Activated CD4-positive, alpha-beta T cell treated with anti-CD3 and anti-CD28 coated beads, Interleukin-2, amount 50 U/mL, for 16 hours (primary cell): ENCODE data around the gene GDF3.
A peak's percentile ranks its signal among the peaks of the same experiment; 100 is the strongest.
"Not testable (repeated sequence)": the region's sequence is repeated elsewhere in the genome, so short reads cannot be mapped to it uniquely, and the experiment has no call there.

Source experiments
- DNase-seq: peaks from one replicate; pipeline ENCODE4 v3.0.0-alpha.2; 2020

Gene GDF3

GRCh38 chr12:7695566-7696197, at the start of gene GDF3:
Gene GDF3 (minus strand): TSS chr12:7695775. CDS start chr12:7695728, 47 bp downstream.
- no peak for DNase-seq

- DNase-seq, result no peak
Measured at GRCh38 chr12:7732993-7733392, 37.4 kb upstream of the GDF3 start.

GRCh38 chr12:7731486-7731885, 35.9 kb upstream of the GDF3 start:
- no peak for DNase-seq

- DNase-seq, result not testable (repeated sequence)
Measured at GRCh38 chr12:7730984-7731383, 35.4 kb upstream of the GDF3 start.

GRCh38 chr12:7729746-7730145, 34.2 kb upstream of the GDF3 start:
- no peak for DNase-seq

- no peak for DNase-seq
Measured at GRCh38 chr12:7723926-7724325, 28.4 kb upstream of the GDF3 start.

GRCh38 chr12:7719946-7720730, 24.6 kb upstream of the GDF3 start:
- no peak for DNase-seq

GRCh38 chr12:7716381-7716780, 20.8 kb upstream of the GDF3 start:
- no peak for DNase-seq

GRCh38 chr12:7712841-7713442, 17.4 kb upstream of the GDF3 start:
- no peak for DNase-seq

- DNase-seq, result no peak
Measured at GRCh38 chr12:7711133-7711532, 15.6 kb upstream of the GDF3 start, which contains the start of gene DPPA3. Gene DPPA3 (plus strand): TSS chr12:7711433. CDS start chr12:7711571, 138 bp downstream.

GRCh38 chr12:7709969-7710675, 14.5 kb upstream of the GDF3 start:
- DNase-seq, result no peak

- DNase-seq, result no peak
Measured at GRCh38 chr12:7705846-7706245, 10.3 kb upstream of the GDF3 start.

- no peak for DNase-seq
Measured at GRCh38 chr12:7695237-7695560, 376 bp downstream of the GDF3 start.

- DNase-seq, result no peak
Measured at GRCh38 chr12:7694556-7695236, 879 bp downstream of the GDF3 start.

GRCh38 chr12:7693793-7694192, 1.8 kb downstream of the GDF3 start:
- DNase-seq, result no peak

- DNase-seq, result no peak
Measured at GRCh38 chr12:7681535-7681934, 14.0 kb downstream of the GDF3 start.

- DNase-seq, result no peak
Measured at GRCh38 chr12:7679251-7680045, 16.1 kb downstream of the GDF3 start.

GRCh38 chr12:7678744-7679143, 16.8 kb downstream of the GDF3 start:
- no peak for DNase-seq

- peak; percentile 41 for DNase-seq
Measured at GRCh38 chr12:7677432-7677888, 18.1 kb downstream of the GDF3 start.

- DNase-seq, result not testable (repeated sequence)
Measured at GRCh38 chr12:7675455-7675854, 20.1 kb downstream of the GDF3 start.

- no peak for DNase-seq
Measured at GRCh38 chr12:7668171-7668570, 27.4 kb downstream of the GDF3 start.

GRCh38 chr12:7667125-7667524, 28.4 kb downstream of the GDF3 start:
- DNase-seq, result no peak
